Thyroid gland (tissue), 4 donors: ENCODE data around the gene TMEM51.

Experiments
- CTCF ChIP-seq, 6 experiments: fragments of 200-600 bp in 3 of 6; fragments of 450-650 bp in 3 of 6; sonication (generic) in 3 of 6; IDR thresholded peaks; one replicate each; pipeline ENCODE4 v1.5.1; 2016 to 2019; ENCODE audit warnings: antibody characterized with exemption in 6 of 6, mild to moderate bottlenecking in 2 of 6, inconsistent platforms in 1 of 6, moderate library complexity in 1 of 6
- POLR2A ChIP-seq, 2 donors: fragments of 450-650 bp; IDR thresholded peaks; one replicate each; pipeline ENCODE4 v1.6.1; 2017; ENCODE audit warnings: antibody characterized with exemption in 2 of 2, mild to moderate bottlenecking in 2 of 2, moderate library complexity in 1 of 2

DNA sequence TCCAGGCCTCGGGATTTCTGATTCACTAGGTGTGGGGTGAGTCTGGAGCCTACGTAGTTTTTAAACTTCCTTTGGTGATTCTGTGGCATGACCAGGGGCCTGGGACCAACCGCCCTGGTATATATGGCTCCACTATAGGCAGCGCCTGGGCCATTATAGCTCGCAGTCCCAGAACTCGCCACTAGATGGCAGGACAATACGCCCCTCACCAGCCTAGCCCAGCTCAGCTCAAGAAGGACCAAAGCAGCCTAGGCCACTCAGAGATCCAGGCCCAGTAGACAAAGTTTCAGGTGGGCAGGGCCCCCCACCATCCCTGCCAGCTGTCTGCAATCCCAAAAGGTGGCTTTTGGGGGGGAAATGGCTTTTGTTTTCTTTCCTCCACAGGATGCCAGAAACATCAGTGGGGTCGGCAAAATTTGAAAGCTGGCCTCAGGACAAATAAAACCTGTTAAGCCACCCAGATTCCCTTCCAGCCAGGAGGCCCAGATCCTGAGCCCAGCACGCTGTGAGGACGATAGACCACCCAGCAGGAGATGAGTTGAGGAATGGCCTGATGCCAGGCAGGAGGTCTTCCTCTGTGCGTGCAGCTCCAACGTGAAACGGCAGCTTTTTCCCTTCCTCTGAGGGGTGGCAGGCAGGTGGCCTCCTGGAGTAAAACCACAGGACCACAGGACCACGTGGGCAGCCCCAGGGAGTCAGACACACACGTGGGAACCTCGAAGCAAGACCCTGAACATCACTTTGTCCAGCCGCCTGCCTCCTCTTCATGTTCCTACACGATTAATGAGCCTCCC lies 24.8 kb upstream of the TMEM51 start:
- TF ChIP-seq CTCF (IDR thresholded peaks at IDR 0.05) (peak; percentile 74 to 93 (median 85)), POLR2A (IDR thresholded peaks at IDR 0.05) (no peak)
